Activated CD8-positive, alpha-beta memory T cell treated with anti-CD3 and anti-CD28 coated beads, Interleukin-2, amount 10 ng/mL, durations not matched to agents 7 days and 5 days (primary cell): Measurements from ENCODE around the gene MAST4. TPM values are rescaled to one million over a fixed set of nuclear protein-coding genes. Genes with fewer than 3 reads are reported as not detected.

ENCODE experiments used
- ATAC-seq: fragments of 150-1000 bp; cut with Tn5 transposase; one replicate; pipeline ENCODE4 v1.10.0; 2021; ENCODE audit warnings: moderate library complexity
- CTCF ChIA-PET: fragments of 350-600 bp; sonication (Branson Sonifier 250); formaldehyde crosslinking; loops from one replicate; lab custom pipeline; 2021; ENCODE audit warnings: antibody characterized with exemption; lab: Charles Lee
- DNase-seq: peaks from one replicate; pipeline ENCODE4 v3.0.0-alpha.2; 2020
- H3K27ac Mint-ChIP-seq: one replicate; pipeline ENCODE4 v1.8.0; 2021; ENCODE audit warnings: mild to moderate bottlenecking, mixed read lengths
- H3K27me3 Mint-ChIP-seq: one replicate; pipeline ENCODE4 v1.8.0; 2021; ENCODE audit warnings: mixed read lengths
- H3K36me3 Mint-ChIP-seq: one replicate; pipeline ENCODE4 v1.8.0; 2021; ENCODE audit warnings: mild to moderate bottlenecking, mixed read lengths
- H3K4me1 Mint-ChIP-seq: one replicate; pipeline ENCODE4 v1.8.0; 2021; ENCODE audit warnings: mixed read lengths
- H3K4me3 Mint-ChIP-seq: one replicate; pipeline ENCODE4 v1.8.0; 2021; ENCODE audit warnings: mild to moderate bottlenecking, moderate library complexity, mixed read lengths
- H3K9me3 Mint-ChIP-seq: one replicate; pipeline ENCODE4 v1.8.0; 2022; ENCODE audit warnings: low read depth, mixed read lengths
- total RNA-seq, 2 experiments: library from RNA; stranded (reverse); gene quantifications; one replicate each; pipeline ENCODE4 v1.2.3, GENCODE V29; 2021

The MAST4 gene
- total RNA-seq, 2 experiments from 2014 or later = 21.6 to 25.2 TPM

GRCh38 chr5:66881480-66882161 is 285.4 kb downstream of the MAST4 start:
- H3K27me3 Mint-ChIP-seq = peaks cover 45% of the 10 kb centered on the region
- no peak for ATAC-seq
- peaks cover 6% of the 10 kb centered on the region for H3K36me3 Mint-ChIP-seq
- no peaks in the 10 kb centered on the region for H3K9me3 Mint-ChIP-seq
- CTCF ChIA-PET = no interaction called here
- H3K4me3 Mint-ChIP-seq = no peak overlapping the region
- no peak overlapping the region for H3K27ac Mint-ChIP-seq
- H3K4me1 Mint-ChIP-seq = peaks cover 15% of the 10 kb centered on the region
- no peak for DNase-seq

GRCh38 chr5:66882606-66883227 is 286.5 kb downstream of the MAST4 start:
- peak; percentile 58 for DNase-seq
- Mint-ChIP-seq H3K27me3 (peaks cover 51% of the 10 kb centered on the region), H3K27ac (no peak overlapping the region), H3K9me3 (no peaks in the 10 kb centered on the region), H3K4me1 (peaks cover 15% of the 10 kb centered on the region), H3K36me3 (peaks cover 6% of the 10 kb centered on the region), H3K4me3 (no peak overlapping the region)
- CTCF ChIA-PET = interaction anchor here (0.7 to 1.5 kb wide), 3 partner anchors 18 to 61 kb away, joined by 3 read pairs; no protein-coding TSS in a partner anchor
- peak; percentile 98 for ATAC-seq

GRCh38 chr5:66884564-66885243 is 288.5 kb downstream of the MAST4 start:
- CTCF ChIA-PET = interaction anchor here (0.6 kb wide), 1 partner anchor 29 kb away, joined by 3 read pairs; no protein-coding TSS in a partner anchor
- DNase-seq (no peak), ATAC-seq (no peak)
- Mint-ChIP-seq H3K27ac (no peak overlapping the region), H3K27me3 (peaks cover 52% of the 10 kb centered on the region), H3K4me3 (no peak overlapping the region), H3K9me3 (no peaks in the 10 kb centered on the region), H3K36me3 (peaks cover 6% of the 10 kb centered on the region), H3K4me1 (peaks cover 17% of the 10 kb centered on the region)

GRCh38 chr5:66886941-66887340 is 290.7 kb downstream of the MAST4 start:
- Mint-ChIP-seq H3K36me3 (peaks cover 6% of the 10 kb centered on the region), H3K4me1 (peaks cover 16% of the 10 kb centered on the region), H3K27ac (no peak overlapping the region), H3K9me3 (no peaks in the 10 kb centered on the region), H3K4me3 (no peak overlapping the region), H3K27me3 (peaks cover 47% of the 10 kb centered on the region)
- ATAC-seq (no peak), DNase-seq (no peak)
- CTCF ChIA-PET = no interaction called here

- no peak overlapping the region for H3K27ac Mint-ChIP-seq
- H3K4me3 Mint-ChIP-seq = no peak overlapping the region
- no peaks in the 10 kb centered on the region for H3K9me3 Mint-ChIP-seq
- H3K27me3 Mint-ChIP-seq = peaks cover 51% of the 10 kb centered on the region
- CTCF ChIA-PET = interaction anchor here (0.8 to 1.0 kb wide), 2 partner anchors 74 to 96 kb away, joined by 3 read pairs; no protein-coding TSS in a partner anchor
- H3K36me3 Mint-ChIP-seq = peaks cover 6% of the 10 kb centered on the region
- DNase-seq (no peak), ATAC-seq (no peak)
- H3K4me1 Mint-ChIP-seq = peaks cover 14% of the 10 kb centered on the region
Observed at GRCh38 chr5:66888613-66889012, 292.4 kb downstream of the MAST4 start.

- Mint-ChIP-seq H3K36me3 (peaks cover 3% of the 10 kb centered on the region), H3K4me1 (peaks cover 13% of the 10 kb centered on the region), H3K4me3 (no peak overlapping the region), H3K27ac (no peak overlapping the region), H3K9me3 (no peaks in the 10 kb centered on the region), H3K27me3 (peaks cover 54% of the 10 kb centered on the region)
- DNase-seq (no peak), ATAC-seq (no peak)
- CTCF ChIA-PET = interaction anchor here (1.0 to 1.2 kb wide), 2 partner anchors 12 to 95 kb away, joined by 3 to 5 read pairs; no protein-coding TSS in a partner anchor
Observed at GRCh38 chr5:66889056-66889455, 292.9 kb downstream of the MAST4 start.

- Mint-ChIP-seq H3K27me3 (peaks cover 52% of the 10 kb centered on the region), H3K4me3 (no peak overlapping the region), H3K36me3 (peaks cover 3% of the 10 kb centered on the region), H3K4me1 (peaks cover 13% of the 10 kb centered on the region), H3K27ac (no peak overlapping the region), H3K9me3 (no peaks in the 10 kb centered on the region)
- ATAC-seq (no peak), DNase-seq (no peak)
- CTCF ChIA-PET = interaction anchor here (1.0 to 1.5 kb wide), 3 partner anchors 13 to 95 kb away, joined by 3 to 5 read pairs (median 4); no protein-coding TSS in a partner anchor
Observed at GRCh38 chr5:66889524-66889923, 293.3 kb downstream of the MAST4 start.

- DNase-seq = no peak
- peaks cover 18% of the 10 kb centered on the region for H3K4me1 Mint-ChIP-seq
- H3K27ac Mint-ChIP-seq = no peak overlapping the region
- H3K9me3 Mint-ChIP-seq = no peaks in the 10 kb centered on the region
- no peak for ATAC-seq
- peaks cover under 1% of the 10 kb centered on the region for H3K36me3 Mint-ChIP-seq
- CTCF ChIA-PET = interaction anchor here (1.2 to 1.5 kb wide), 2 partner anchors 26 to 77 kb away, joined by 4 read pairs; no protein-coding TSS in a partner anchor
- H3K27me3 Mint-ChIP-seq = peaks cover 48% of the 10 kb centered on the region
- H3K4me3 Mint-ChIP-seq = no peak overlapping the region
Observed at GRCh38 chr5:66891184-66891925, 295.2 kb downstream of the MAST4 start.

- Mint-ChIP-seq H3K4me3 (no peak overlapping the region), H3K4me1 (peaks cover 16% of the 10 kb centered on the region), H3K27ac (no peak overlapping the region), H3K9me3 (no peaks in the 10 kb centered on the region), H3K36me3 (peaks cover 5% of the 10 kb centered on the region), H3K27me3 (peaks cover 46% of the 10 kb centered on the region)
- CTCF ChIA-PET = no interaction called here
- DNase-seq (no peak), ATAC-seq (peak; percentile 53)
Observed at GRCh38 chr5:66892716-66893115, 296.5 kb downstream of the MAST4 start.

GRCh38 chr5:66894480-66895240 is 298.5 kb downstream of the MAST4 start:
- Mint-ChIP-seq H3K4me3 (no peak overlapping the region), H3K27me3 (peaks cover 51% of the 10 kb centered on the region), H3K27ac (no peak overlapping the region), H3K36me3 (peaks cover 5% of the 10 kb centered on the region), H3K4me1 (peaks cover 14% of the 10 kb centered on the region), H3K9me3 (no peaks in the 10 kb centered on the region)
- DNase-seq (no peak), ATAC-seq (no peak)
- CTCF ChIA-PET = no interaction called here

GRCh38 chr5:66896171-66896570 is 300.0 kb downstream of the MAST4 start:
- Mint-ChIP-seq H3K36me3 (peaks cover 5% of the 10 kb centered on the region), H3K4me1 (peaks cover 14% of the 10 kb centered on the region), H3K9me3 (no peaks in the 10 kb centered on the region), H3K27ac (peak overlapping the region; percentile 49), H3K27me3 (peaks cover 53% of the 10 kb centered on the region), H3K4me3 (no peak overlapping the region)
- DNase-seq (no peak), ATAC-seq (no peak)
- CTCF ChIA-PET = no interaction called here

GRCh38 chr5:66897356-66897755 is 301.2 kb downstream of the MAST4 start:
- Mint-ChIP-seq H3K4me1 (peaks cover 13% of the 10 kb centered on the region), H3K9me3 (no peaks in the 10 kb centered on the region), H3K4me3 (no peak overlapping the region), H3K27ac (no peak overlapping the region), H3K27me3 (peaks cover 48% of the 10 kb centered on the region), H3K36me3 (peaks cover 5% of the 10 kb centered on the region)
- ATAC-seq = no peak
- CTCF ChIA-PET = no interaction called here
- DNase-seq = no peak
